Endothelial cell of umbilical vein (primary cell): ENCODE data around the gene EIF1AD.

Experiments
- CTCF ChIP-seq, 2 donors: IDR thresholded peaks; 1 replicate in 1 of 2; 2 replicates in 1 of 2; pipeline ENCODE4 v1.5.1; 2011; ENCODE audit warnings: low read length in 2 of 2, mild to moderate bottlenecking in 2 of 2, moderate library complexity in 2 of 2, control low read depth in 1 of 2, inconsistent platforms in 1 of 2, low read depth in 1 of 2; ENCODE audit not compliant: insufficient read depth in 1 of 2; ENCODE audit errors: extremely low read depth in 1 of 2
- EZH2 ChIP-seq: IDR thresholded peaks from 2 replicates; pipeline ENCODE4 v1.6.1; 2012; ENCODE audit warnings: borderline replicate concordance, low read depth, mild to moderate bottlenecking, moderate library complexity, low read length, inconsistent platforms; ENCODE audit not compliant: severe bottlenecking
- FOS ChIP-seq: IDR thresholded peaks from 2 replicates; pipeline ENCODE4 v1.6.1; 2011; ENCODE audit warnings: mild to moderate bottlenecking, low read length, moderate library complexity, borderline replicate concordance; ENCODE audit not compliant: insufficient read depth
- MYC ChIP-seq: IDR thresholded peaks from one replicate; pipeline ENCODE4 v1.6.1; 2011; ENCODE audit warnings: mild to moderate bottlenecking, low read depth, low read length
- POLR2A ChIP-seq: IDR thresholded peaks from 2 replicates; pipeline ENCODE4 v1.6.1; 2012; ENCODE audit warnings: low read depth, mild to moderate bottlenecking, control low read depth, low read length
- POLR2AphosphoS5 ChIP-seq: IDR thresholded peaks from 2 replicates; pipeline ENCODE4 v1.6.1; 2012; ENCODE audit warnings: low read depth, mild to moderate bottlenecking, control low read depth, low read length, moderate library complexity; ENCODE audit not compliant: insufficient read depth
- TF ChIP-seq, protein P1 (sequence below): IDR thresholded peaks from 2 replicates; pipeline ENCODE4 v1.6.1; 2011; ENCODE audit not compliant: insufficient read depth, insufficient read length

DNA sequence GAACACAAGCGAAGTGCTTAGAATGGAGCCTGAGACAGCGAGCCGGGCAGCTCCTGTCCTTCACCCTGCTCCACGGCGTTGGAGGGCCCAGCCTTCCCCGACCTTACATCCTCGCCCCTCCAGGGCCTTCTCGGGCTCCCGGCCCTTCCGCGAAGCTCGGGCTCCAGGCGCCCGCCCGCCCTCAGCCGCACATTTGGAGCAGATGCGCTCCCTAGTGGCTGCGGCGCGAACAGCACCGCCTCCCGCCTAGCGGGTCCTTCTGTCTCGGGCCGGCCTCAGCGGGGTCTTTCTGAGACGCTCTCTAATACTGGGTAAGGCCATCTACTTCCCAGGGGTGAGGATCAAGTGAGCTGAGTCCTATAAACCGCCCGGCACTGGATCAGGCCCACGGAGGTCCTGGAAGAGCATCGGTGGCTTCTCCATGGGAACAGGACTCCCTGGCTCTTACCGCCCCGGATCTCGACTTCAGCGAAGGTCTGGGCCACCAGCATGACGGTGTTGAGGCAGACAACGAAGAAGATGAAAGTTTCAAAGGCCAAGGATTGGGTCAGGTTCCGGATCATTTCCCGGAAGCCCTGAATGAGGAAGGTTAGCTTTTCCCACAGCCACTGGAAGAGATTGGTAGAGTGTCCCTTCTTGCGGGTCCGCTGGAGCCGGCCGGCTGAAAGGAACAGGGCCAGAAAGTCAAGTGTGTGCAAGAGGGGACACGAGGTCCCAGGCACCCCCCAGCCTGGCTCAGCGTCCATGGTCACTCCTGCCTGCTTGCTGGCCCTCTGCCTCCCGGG is 20.6 kb upstream of the EIF1AD start:
- TF ChIP-seq CTCF (IDR thresholded peaks at IDR 0.05; ENCODE audit: extremely low read depth in 1 of 2, insufficient read depth in 1 of 2, low read depth in 1 of 2, low read length in 2 of 2) (peak; percentile 97 to 98), POLR2A (no peak), MYC (no peak), EZH2 (no peak), FOS (no peak), POLR2AphosphoS5 (peak; percentile 59)
- TF ChIP-seq, protein P1, sequence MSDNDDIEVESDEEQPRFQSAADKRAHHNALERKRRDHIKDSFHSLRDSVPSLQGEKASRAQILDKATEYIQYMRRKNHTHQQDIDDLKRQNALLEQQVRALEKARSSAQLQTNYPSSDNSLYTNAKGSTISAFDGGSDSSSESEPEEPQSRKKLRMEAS, result no peak
